Stimulated activated CD8-positive, alpha-beta memory T cell treated with anti-CD3 and anti-CD28 coated beads, Interleukin-4, amount 100 ng/mL, for 4 hours (primary cell): ENCODE data around the gene RPS13.
"Not testable (repeated sequence)": the region's sequence is repeated elsewhere in the genome, so short reads cannot be mapped to it uniquely, and the experiment has no call there.

Experiments
- DNase-seq, 2 donors: peaks; one replicate each; pipeline ENCODE4 v3.0.0-alpha.2; 2020; ENCODE audit warnings: low read depth in 2 of 2, low spot score in 1 of 2

RPS13 gene

DNA sequence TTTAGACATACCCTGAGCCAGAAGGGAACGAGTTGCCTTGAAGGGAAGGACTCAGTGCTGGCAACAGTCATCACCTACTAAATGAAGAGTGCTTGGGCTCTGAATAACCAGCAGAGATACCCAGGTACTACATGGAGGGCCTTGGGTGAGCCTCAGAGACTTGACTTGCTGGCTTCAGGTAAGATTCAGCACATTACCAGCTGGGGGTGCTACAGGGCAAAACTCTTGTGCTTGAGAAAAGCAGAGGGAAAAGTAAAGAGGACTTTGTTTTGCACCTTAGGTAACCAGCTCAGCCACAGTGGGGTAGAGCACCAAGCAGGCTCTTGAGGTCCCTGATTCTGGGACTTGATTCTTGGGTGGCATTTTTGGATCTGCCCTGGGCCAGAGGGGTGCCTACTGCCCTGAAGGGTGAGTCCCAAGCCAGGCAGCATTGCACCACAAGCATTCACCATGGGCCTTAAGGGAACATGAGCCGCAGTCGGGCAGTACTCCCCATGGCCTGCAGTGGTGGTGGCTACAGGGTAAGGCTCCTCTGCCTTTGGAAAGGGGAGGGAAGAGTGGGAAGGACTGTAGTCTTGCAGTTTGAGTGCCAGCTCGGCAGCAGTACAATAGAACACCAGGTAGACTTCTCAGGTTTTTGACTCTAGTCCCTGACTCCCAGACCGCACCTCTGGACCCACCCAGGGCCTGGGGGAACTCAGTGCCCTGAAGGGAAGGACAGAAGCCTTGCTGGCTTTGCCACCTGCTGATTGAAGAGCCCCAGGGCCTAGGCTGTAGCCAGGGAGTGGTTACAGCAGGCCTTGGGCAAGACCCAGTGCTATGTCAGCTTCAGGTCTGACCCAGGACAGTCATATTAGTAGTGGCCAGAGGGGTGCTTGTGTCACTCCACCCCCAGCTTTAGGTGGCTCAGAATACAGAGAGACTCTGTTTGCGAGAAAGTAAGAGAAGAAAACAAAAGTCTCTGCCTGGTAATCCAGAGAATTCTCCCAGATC is 40.5 kb downstream of the RPS13 start:
- no peak for DNase-seq

DNA sequence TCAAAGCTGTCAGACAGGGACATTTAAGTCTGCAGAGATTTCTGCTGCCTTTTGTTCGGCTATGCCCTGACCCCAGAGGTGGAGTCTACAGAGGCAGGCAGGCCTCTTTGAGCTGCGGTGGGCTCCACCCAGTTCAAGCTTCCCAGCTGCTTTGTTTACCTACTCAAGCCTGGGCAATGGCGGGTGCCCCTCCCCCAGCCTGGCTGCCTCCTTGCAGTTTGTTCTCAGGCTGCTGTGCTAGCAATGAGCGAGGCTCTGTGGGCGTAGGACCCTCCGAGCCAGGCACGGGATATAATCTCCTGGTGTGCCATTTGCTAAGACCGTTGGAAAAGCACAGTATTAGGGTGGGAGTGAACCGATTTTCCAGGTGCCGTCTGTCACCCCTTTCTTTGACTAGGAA is 43.4 kb downstream of the RPS13 start:
- not testable (repeated sequence) for DNase-seq

GRCh38 chr11:17026487-17027082 is 50.9 kb downstream of the RPS13 start:
- DNase-seq, result no peak

GRCh38 chr11:17024924-17025323 is 52.5 kb downstream of the RPS13 start:
- no peak for DNase-seq
